T follicular helper cell (primary cell): ENCODE measurements around the gene HCRT.
"Not testable (repeated sequence)": the region's sequence is repeated elsewhere in the genome, so short reads cannot be mapped to it uniquely, and the experiment has no call there.

Source experiments
- DNase-seq: peaks from one replicate; pipeline ENCODE4 v3.0.0-alpha.2; 2020; ENCODE audit warnings: low read depth

The HCRT gene

GRCh38 chr17:42180411-42180921, 4.8 kb downstream of the HCRT start:
- no peak for DNase-seq

GRCh38 chr17:42179911-42180410, 5.3 kb downstream of the HCRT start:
- DNase-seq = no peak

DNA sequence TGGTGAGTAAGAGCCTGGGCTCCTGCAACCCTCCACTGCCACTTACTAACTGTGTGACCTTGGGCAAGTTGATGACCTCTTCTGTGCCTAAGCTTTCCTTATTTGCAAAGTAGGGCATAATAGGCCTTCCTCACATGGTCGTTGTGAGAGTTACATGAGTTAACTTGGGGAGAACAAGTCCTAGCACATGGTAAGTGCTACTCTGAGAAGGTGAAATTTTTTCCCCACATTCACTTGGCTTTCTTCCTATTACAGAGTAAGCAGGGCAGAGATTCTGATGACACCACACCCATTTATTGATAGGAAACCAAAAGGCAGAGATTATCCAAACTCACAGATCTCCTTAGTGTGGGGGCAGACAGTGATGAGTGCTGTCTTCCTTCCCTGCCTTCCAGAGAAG, 5.9 kb downstream of the HCRT start:
- no peak for DNase-seq

- DNase-seq = no peak
These were observed 6.4 kb downstream of the HCRT start for GRCh38 chr17:42178817-42179216.

- DNase-seq = no peak
These were observed 7.6 kb downstream of the HCRT start for GRCh38 chr17:42177684-42178083.

DNA sequence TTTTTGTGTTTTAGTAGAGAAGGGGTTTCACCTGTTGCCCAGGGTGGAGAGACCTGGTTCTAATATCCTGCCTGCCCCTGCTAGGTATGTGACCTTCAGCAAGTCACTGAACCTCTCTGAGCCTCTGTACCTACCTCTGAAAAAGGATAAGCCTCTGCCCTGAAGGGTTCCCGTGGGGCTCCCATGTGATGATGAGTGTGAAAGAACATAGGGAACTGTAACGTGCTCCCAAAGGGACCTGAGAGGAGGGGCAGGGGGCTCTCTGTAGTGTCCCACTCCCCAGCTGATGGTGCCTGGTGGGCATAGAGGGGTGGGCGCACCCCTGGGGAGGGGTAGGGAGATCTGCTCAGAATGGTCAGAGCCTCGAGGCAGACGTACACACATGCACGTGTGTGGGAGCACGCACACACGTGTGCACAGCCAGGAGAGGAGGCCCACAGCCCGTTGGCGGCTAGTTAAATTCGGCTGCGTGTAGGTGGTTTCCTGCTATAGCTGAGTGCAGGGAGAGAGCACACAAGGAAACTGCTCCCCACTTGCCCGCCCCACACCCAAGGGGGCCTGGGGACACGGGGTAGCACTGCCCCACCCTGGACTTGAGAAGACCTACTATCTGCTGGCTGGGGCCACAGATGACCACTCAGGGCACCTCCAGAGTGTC, 11.0 kb downstream of the HCRT start:
- no peak for DNase-seq

GRCh38 chr17:42171831-42172230, 13.4 kb downstream of the HCRT start:
- no peak for DNase-seq

GRCh38 chr17:42169351-42169750, 15.9 kb downstream of the HCRT start:
- no peak for DNase-seq

DNA sequence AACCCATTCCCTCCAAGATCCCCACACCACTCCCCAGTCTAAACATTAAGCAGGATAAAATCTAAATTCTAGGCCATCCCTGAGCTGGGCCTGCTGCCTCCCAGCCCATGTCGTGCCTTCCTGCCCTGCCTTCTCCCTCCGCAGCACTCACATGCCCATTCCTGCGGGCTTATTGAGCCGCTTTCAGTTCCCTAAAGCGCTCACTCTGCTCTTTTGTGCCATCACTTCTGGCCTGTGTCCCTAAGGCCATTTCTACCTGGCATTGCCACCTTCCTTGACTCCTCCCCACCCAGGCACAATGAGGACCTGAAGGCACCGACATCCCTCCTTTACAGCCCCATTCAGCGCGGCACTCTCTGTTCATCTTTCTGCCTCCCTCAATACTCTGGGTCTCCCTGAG, 17.4 kb downstream of the HCRT start:
- no peak for DNase-seq

- DNase-seq = no peak
These were observed 19.0 kb downstream of the HCRT start for GRCh38 chr17:42166196-42166763.

GRCh38 chr17:42165751-42166150, 19.5 kb downstream of the HCRT start:
- no peak for DNase-seq

DNA sequence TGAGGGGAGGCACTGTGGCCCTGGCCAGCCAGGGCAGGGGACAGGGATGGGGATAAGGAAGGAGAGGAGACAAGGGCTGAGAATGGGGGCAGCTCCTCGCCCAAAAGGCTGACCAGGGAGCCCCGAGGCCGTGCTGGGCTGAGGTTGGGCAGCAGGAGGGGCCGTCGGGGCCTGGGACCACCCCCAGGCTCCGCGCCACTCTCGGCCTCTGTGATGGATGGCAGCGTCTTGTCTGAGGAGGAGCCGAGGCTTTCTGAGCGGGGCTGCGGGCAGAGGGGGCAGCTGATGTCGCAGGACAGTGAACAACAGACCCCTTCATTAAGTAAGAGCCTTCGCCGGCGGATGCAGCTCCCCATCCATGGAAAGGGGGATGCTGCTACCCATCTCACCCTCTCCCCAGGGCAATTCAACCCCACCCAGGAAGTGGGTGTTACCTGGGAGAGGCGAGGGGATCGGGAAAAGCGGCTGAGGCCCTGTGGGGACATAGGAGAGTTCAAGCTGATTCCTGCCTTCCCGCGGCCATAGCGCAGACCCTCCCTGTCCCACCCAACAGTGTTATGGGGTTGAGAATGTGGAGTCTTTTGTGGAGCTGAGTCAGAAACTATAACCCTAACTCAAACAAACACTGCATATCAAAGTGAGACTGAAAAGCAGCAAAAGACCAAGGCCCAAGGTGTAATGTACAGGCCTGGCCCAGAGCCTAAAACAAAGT, 21.4 kb downstream of the HCRT start:
- DNase-seq = no peak

- DNase-seq = no peak
These were observed 22.1 kb downstream of the HCRT start for GRCh38 chr17:42163113-42163512.

DNA sequence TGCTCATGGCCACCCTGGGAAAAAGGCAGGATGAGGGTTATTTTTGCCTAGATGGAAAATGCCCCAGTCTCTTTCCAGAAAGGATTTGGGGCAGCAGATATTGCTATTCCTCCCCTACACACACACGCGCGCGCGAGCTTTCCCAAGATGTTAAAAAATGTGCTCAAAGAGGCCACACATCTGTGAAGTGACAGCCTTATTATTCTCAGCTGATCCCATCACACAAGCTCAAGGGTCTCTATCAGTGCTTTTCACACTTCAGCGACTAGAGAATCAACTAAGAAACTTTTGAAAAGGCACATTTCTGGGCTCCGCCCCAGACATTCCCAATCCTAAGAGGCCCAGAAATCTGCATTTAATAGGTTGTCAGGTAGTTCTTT, 24.7 kb downstream of the HCRT start:
- no peak for DNase-seq

DNA sequence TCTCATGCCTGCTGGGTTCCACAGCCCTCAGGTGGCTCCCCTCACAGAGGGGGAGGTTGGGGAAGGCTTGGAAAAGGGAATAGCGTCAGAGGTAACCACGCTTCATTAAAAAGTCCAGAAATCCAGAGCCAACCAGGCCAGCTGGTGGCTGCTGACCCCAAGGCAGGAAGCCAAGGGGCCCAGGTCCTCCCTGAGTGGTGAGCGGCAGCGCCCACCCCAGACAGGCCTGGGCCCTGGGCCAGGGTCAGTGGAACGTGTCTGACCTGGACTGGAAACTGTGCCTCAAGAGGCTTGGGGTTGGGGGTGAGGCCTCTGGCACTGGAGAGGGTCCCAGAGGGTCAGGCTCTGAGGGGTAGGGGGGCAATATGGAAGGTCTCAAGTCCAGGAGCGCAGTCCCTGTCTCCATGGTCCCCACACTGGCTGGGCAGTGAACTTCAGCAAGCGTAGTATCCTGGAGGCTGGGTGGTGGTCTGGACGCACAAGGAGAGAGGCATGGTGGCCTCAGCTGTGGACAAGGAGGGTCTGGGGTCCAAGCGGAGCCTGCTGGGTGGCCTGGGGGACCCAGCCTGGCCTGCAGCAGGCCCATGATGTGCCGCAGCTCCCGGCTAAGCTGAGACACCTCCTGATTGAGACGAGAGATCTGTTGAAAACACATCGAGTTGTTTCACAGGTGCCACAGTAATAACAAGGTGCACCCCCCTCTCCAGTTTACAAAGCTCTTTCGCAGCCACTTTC, 25.3 kb downstream of the HCRT start:
- DNase-seq = no peak

DNA sequence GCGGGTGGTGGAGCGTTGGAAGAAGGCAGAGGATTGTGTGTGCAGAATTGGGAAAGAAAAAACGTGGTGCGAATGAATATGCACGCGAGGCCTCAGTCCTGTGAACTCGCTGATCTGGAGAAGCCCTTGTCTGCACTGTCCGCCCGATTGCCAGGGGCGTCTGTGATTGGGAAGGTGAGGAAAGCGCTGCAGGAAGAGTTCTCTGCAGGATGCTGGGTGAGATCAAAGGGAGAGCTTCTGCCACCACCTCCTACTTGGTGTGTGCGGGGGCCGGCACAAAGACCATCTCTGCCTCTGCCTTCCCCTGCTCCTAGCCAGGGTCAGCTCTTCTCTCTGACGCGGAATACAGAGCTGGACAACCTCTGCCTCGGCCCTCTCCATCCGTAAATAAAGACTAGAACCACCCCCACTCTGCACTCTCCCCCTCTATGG, 29.6 kb downstream of the HCRT start:
- DNase-seq = no peak

DNA sequence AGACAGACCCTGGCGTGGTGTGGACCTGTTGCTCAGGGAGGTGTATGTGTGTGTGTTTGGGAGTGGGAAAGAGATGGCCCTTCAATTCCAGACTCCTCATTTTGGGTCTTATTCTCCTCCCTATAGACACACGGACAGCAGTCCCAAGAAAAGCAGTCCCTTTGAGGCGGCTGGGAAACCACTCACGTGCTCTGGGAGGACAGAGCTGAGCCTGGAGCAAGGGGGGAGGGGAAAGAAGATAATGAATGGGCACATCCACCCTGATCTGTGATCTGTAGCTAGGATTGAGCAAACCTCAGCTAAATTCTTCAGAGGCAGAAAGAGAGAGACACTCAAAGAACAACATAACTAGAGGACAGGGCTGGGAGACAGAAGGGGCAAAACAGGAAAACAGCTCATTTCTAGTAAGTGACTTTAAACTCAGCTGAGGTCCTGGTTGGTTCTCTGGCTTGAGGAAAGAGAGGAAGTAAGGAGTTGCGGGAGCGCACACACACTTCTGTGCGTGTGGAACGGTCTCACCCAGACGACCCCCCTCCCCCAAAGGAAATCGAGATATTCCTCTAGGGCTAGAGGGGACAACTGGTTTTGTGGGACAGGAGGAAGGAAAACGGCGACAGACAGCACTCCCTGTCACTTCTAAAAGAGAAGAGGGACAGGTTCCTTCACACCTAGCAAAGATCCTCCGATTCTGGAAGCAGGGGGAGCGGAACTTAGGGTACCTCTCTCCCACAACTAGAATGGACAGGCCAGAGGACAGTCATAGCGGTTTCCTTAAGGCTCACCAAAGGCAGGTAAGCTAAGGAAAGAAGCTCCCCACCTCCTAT, 31.1 kb downstream of the HCRT start:
- no peak for DNase-seq

DNA sequence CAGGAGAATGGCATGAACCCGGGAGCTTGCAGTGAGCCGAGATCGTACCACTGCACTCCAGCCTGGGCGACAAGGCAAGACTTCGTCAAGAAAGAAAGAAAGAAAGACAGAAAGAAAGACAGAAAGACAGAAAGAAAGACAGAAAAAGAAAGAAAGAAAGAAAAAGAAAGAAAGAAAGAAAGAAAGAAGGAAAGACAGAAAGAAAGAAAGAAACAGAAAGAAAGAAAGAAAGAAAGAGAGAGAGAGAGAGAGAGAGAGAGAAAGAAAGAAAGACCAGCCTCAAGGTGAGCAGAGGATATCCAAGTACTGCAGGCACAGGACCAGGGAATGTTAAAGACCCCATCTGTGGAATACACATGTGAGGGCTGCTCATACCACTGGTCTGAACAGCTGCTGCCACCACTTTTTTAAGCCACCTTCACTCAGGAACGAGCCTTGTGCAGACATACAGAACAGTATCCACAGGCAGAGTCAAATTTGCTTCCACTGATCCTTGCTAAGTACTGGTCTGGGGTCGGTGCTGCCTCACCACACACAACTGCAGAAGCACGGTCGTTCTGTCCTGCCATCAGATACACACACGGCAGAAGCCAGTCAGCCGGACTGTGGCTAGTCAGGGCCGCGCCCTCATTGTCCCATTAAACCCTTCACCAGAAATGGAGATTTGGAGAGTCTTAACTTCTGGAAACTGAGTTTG, 38.2 kb downstream of the HCRT start:
- no peak for DNase-seq

DNA sequence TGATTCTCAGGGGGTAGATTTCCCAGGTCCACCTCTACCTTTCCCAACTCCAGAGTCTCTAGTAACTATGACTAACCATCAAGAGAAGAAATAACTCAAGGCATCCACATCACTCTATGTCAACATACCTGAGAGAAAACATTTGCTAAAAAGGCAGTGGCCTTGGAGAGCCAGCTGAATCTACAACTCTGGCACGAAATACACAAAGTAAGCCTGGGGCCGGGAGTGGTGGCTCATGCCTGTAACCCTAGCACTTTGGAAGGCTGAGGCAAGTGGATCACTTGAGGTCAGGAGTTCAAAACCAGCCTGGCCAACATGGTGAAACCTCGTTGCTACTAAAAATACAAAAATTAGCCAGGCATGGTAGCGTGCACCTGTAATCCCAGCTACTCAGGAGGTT, 42.1 kb downstream of the HCRT start:
- not testable (repeated sequence) for DNase-seq

GRCh38 chr17:42142371-42142896, 42.8 kb downstream of the HCRT start:
- no peak for DNase-seq

DNA sequence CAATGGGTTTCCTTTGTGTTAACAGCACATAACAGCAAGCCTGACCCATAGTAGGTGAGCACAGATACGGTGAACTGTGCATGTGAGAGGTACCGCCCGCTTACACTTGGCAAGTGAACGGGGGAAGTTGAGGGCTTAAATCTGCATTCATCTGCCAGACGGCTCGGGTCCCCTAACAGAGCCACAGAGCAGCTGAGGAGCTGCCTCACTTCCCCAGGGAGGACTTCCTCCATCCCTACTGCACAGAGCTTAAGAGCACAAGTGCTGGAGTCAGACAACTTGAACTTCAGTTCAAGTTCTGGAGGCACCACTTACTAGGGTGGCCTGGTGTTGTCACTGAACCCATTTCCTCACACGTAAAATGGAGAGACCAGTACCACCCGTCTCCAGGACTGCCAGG, 43.9 kb downstream of the HCRT start:
- DNase-seq = no peak
